Activated CD4-positive, CD25-positive, alpha-beta regulatory T cell treated with anti-CD3 and anti-CD28 coated beads, Interleukin-2, amount 50 U/mL, for 16 hours (primary cell): Measurements from ENCODE around the gene NOX1.
"Not testable (repeated sequence)": the region's sequence is repeated elsewhere in the genome, so short reads cannot be mapped to it uniquely, and the experiment has no call there.

Source experiments
- DNase-seq: peaks from one replicate; pipeline ENCODE4 v3.0.0-alpha.2; 2020; ENCODE audit warnings: low read depth, low spot score

NOX1 gene

DNA sequence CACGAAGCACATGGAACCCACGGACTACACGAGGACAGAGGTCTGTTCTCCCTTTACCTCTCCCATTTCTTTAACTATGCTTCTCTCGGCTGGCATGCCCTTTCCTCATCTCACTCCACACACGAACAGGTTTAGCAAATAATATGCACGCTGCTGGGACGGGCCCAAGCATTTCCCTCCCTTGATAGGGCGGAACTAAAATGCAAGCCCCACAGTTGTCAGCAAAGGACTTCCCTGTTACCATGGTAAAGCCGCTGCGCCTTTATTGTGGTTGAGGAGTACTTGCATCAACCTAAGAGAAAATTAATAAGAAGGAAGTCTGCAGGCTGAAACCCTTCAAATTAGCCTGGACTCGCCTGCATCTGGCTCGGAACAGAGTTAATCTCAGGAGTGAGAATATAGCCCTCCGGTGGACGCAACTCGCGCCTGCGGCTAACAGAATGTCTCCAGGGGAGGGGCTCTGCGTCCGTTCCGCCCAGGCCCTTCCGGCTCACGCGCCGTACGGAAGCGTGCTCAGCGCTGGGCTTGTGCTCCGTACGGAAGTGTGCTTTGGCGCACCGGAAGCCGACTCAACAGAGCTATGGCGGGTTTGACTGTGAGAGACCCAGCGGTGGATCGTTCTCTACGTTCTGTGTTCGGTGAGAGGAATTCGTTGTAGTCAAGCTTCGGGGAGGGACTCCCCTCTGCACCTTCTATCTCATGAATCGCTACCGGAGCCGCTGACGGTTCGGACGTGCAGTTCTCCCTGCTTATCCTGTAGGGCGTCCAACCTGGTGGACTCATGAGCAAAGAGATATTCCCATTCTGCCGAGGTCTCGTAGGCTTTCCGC lies 54.1 kb downstream of the NOX1 start, which contains the start of gene CSTF2:
TSS of gene CSTF2 (plus strand) at position 555 of the 830 bp plus-strand sequence. CDS start at position 581, 26 bp downstream.
- peak; percentile 61 for DNase-seq

DNA sequence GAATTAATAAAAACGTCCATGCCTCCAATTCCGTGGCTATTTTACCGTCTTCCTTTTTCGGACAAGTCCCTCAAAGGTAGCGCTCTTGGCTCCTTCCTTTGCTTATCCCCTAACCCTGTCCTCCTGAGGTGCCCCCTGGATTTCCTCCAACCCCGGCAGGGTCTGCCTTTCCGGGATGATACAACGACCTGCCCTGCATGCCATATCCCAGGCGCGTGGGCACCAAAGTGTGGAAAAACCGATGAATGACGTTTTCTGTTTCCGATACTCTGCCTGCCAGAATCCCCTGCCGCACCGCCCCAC lies 54.7 kb downstream of the NOX1 start:
- no peak for DNase-seq

GRCh38 chrX:100817340-100817739 lies 56.8 kb downstream of the NOX1 start:
- DNase-seq: no peak

GRCh38 chrX:100812216-100813158 lies 61.7 kb downstream of the NOX1 start:
- DNase-seq: no peak

GRCh38 chrX:100808265-100808664 lies 65.9 kb downstream of the NOX1 start:
- not testable (repeated sequence) for DNase-seq

DNA sequence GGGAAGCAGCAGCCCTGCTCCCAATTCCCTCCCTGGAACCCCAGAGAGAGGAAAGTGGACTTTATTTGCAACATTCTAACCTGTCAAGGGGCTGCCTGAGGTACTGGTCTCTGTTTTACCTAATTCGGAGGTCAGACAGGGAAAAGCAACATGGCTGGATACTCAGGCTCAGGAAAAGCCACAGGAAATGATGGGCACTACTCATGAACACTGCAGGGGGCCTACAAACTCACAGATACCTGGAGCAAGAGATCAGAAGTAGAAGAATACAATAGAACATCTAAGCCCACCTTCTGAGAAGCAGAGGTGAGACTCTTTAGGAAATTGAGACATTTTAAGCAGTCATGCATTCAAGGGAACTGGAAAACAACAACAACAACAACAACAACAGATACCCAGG lies 69.4 kb downstream of the NOX1 start:
- no peak for DNase-seq

DNA sequence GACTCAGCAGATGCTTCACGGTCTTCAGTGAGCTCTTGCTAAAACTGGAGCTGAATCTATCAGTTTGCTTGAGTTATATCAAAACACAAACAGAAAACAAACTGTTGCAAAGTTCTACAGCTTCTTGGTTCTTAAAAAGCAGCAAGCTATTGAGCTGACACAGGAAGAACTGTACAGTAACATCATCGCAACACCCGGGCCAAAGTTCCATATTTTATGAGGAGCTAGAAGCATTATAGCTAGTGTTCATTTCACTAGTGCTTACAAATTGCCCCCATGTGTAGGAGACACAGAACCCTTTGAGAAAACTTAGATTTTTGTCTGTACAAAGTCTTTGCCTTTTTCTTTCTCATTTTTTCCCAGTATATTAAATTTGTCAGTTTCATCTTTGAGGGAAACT lies 71.3 kb downstream of the NOX1 start:
- DNase-seq: no peak

GRCh38 chrX:100798484-100799214 lies 75.5 kb downstream of the NOX1 start:
- DNase-seq: no peak

GRCh38 chrX:100797359-100797758 lies 76.8 kb downstream of the NOX1 start:
- DNase-seq: no peak

DNA sequence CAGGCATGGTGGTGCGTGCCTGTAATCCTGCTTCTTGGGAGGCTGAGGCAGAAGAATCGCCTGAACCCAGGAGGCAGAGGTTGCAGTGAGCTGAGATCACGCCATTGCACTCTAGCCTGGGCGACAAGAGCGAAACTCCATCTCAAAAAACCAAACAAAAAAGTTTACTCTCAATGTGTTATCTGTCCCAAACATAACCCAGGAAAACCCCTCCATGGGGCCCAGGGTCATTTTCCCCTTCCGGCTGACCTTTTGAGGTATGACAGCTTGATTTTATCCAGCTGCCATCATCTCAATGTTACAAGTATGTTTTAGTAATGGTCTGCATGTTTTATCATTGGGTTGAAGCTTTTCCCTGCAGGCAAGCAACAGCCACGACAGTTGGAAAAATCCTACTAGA lies 77.8 kb downstream of the NOX1 start:
- not testable (repeated sequence) for DNase-seq
